ENCODE measurements around the gene SHKBP1. TPM values are rescaled to one million over a fixed set of nuclear protein-coding genes. Genes with fewer than 3 reads are reported as not detected.

SHKBP1 gene
- total RNA-seq, 1 experiment from 2014 or later = 92.9 TPM

- Histone ChIP-seq H3K23ac (ENCODE audit: insufficient read length, low read depth, low read length) (no peak overlapping the region), H3K79me2 (ENCODE audit: insufficient read depth, low read length) (no peaks in the 10 kb centered on the region), H3K27me3 (ENCODE audit: insufficient read depth, low read length) (no peaks in the 10 kb centered on the region; the same call in 1 of the 2 replicates), H3T11ph (ENCODE audit: low read length) (no peak overlapping the region), H3K9me3 (ENCODE audit: control insufficient read depth, low read depth, low read length) (no peaks in the 10 kb centered on the region), H2BK5ac (ENCODE audit: insufficient read length, low read length) (no peak overlapping the region), H3K56ac (ENCODE audit: insufficient read length, low read depth, low read length) (no peak overlapping the region), H2AFZ (ENCODE audit: low read length) (no peak overlapping the region), H3K79me1 (ENCODE audit: insufficient read depth, low read depth, low read length, poor library complexity, severe bottlenecking) (no peaks in the 10 kb centered on the region), H4K5ac (ENCODE audit: insufficient read length, low read depth, low read length) (no peak overlapping the region), H4K8ac (replicated peaks; ENCODE audit: insufficient read length, low read depth, low read length) (no peak overlapping the region), H2BK20ac (ENCODE audit: low read depth, low read length, poor library complexity, severe bottlenecking) (no peak overlapping the region), H3K9ac (ENCODE audit: extremely low read depth, insufficient read length, low read length) (no peak overlapping the region), H2AK5ac (ENCODE audit: insufficient read length, low read length) (no peak overlapping the region), H3K4me2 (ENCODE audit: insufficient read depth, insufficient read length, low read length) (no peak overlapping the region), H2BK120ac (ENCODE audit: low read depth, low read length, poor library complexity, severe bottlenecking) (no peak overlapping the region), H2BK15ac (ENCODE audit: low read depth, low read length) (no peak overlapping the region), H3K27ac (ENCODE audit: insufficient read length, low read depth, low read length) (no peak overlapping the region), H3K14ac (ENCODE audit: insufficient read depth, low read length) (no peak overlapping the region), H4K20me1 (ENCODE audit: control insufficient read depth, insufficient read depth, insufficient read length) (no peaks in the 10 kb centered on the region), H2BK12ac (ENCODE audit: insufficient read length, low read depth, low read length) (no peak overlapping the region), H3K4ac (ENCODE audit: low read depth, low read length) (no peak overlapping the region), H4K91ac (ENCODE audit: insufficient read length, low read depth, low read length) (no peak overlapping the region), H3K4me1 (ENCODE audit: insufficient read depth, low read length) (peaks cover 3% of the 10 kb centered on the region; the same call in 1 of the 2 replicates), H3K23me2 (ENCODE audit: insufficient read length, low read depth, low read length, poor library complexity, severe bottlenecking) (peaks cover 9% of the 10 kb centered on the region), H3K18ac (ENCODE audit: insufficient read length, low read depth, low read length) (no peak overlapping the region)
- H3K27ac Mint-ChIP-seq = 0 out of 7 replicates have a peak overlapping the region, but pooled peaks of 1 of the 3 experiments have one; percentile 44
- no peaks in the 10 kb centered on the region for H3K9me3 Mint-ChIP-seq
- TF ChIP-seq CTCF (conservative IDR thresholded peaks at IDR 0.05) = no peak
- no CpG with 5 or more reads among the region's 4 CpGs for WGBS (ENCODE audit: extremely low coverage, insufficient read length, low lambda C conversion rate)
- H3K4me1 Mint-ChIP-seq = peaks cover 10 to 23% of the 10 kb centered on the region in 2 experiments
- peaks cover 7 to 37% (median 17%) of the 10 kb centered on the region in 3 experiments; a peak in 6 of 7 replicates for H3K36me3 Mint-ChIP-seq (ENCODE audit: insufficient read depth in 1 of 3, low read depth in 3 of 3)
- peak; percentile 64 for DNase-seq
- peaks cover 21% of the 10 kb centered on the region for H3K27me3 Mint-ChIP-seq (ENCODE audit: low read depth)
- H3K4me3 Mint-ChIP-seq = no peak overlapping the region
Measured at GRCh38 chr19:40592170-40592569, 15.5 kb downstream of the SHKBP1 start.
